ENCODE data around the gene BNIP1.
A peak's percentile ranks its signal among the peaks of the same experiment; 100 is the strongest.

The BNIP1 gene

GRCh38 chr5:173172166-173172565, 27.8 kb downstream of the BNIP1 start:
- DNase-seq = no peak

- no peak for DNase-seq
These were observed 31.2 kb downstream of the BNIP1 start for GRCh38 chr5:173175523-173175922.

GRCh38 chr5:173178369-173178910, 34.1 kb downstream of the BNIP1 start:
- no peak for DNase-seq

GRCh38 chr5:173180331-173180730, 36.0 kb downstream of the BNIP1 start:
- peak; percentile 39 for DNase-seq

GRCh38 chr5:173187054-173187743, 42.9 kb downstream of the BNIP1 start:
- DNase-seq = no peak

- DNase-seq = no peak
These were observed 43.9 kb downstream of the BNIP1 start for GRCh38 chr5:173188280-173188679.

GRCh38 chr5:173191015-173191414, 46.7 kb downstream of the BNIP1 start:
- DNase-seq = no peak

GRCh38 chr5:173191561-173191960, 47.2 kb downstream of the BNIP1 start:
- DNase-seq = no peak

- DNase-seq = no peak
These were observed 48.2 kb downstream of the BNIP1 start for GRCh38 chr5:173192561-173192960.

GRCh38 chr5:173196133-173196952, 52.0 kb downstream of the BNIP1 start:
- DNase-seq = no peak

GRCh38 chr5:173197375-173197891, 53.1 kb downstream of the BNIP1 start:
- no peak for DNase-seq

- DNase-seq = no peak
These were observed 53.7 kb downstream of the BNIP1 start for GRCh38 chr5:173198049-173198448.

- no peak for DNase-seq
These were observed 56.0 kb downstream of the BNIP1 start for GRCh38 chr5:173200356-173200755.

- DNase-seq = peak; percentile 58
These were observed 57.4 kb downstream of the BNIP1 start for GRCh38 chr5:173201636-173202265.

GRCh38 chr5:173202266-173202875, 58.0 kb downstream of the BNIP1 start:
- DNase-seq = no peak

- DNase-seq = peak; percentile 7
These were observed 60.1 kb downstream of the BNIP1 start for GRCh38 chr5:173204185-173204979.

GRCh38 chr5:173205916-173206315, 61.6 kb downstream of the BNIP1 start:
- no peak for DNase-seq

- DNase-seq = no peak
These were observed 64.0 kb downstream of the BNIP1 start for GRCh38 chr5:173208296-173208695.

GRCh38 chr5:173210877-173211276, 66.5 kb downstream of the BNIP1 start:
- no peak for DNase-seq

GRCh38 chr5:173211284-173211683, 67.0 kb downstream of the BNIP1 start:
- no peak for DNase-seq

- DNase-seq = no peak
These were observed 69.1 kb downstream of the BNIP1 start for GRCh38 chr5:173213236-173213933.

All from fibroblast of skin of right quadriceps (primary cell).